GM19023 (cell line): ENCODE results near the gene FBRSL1.

Experiments
- ATAC-seq: cut with Tn5 transposase; IDR thresholded peaks from one replicate; pipeline ENCODE4 v1.9.1; 2021; ENCODE audit warnings: mild to moderate bottlenecking, moderate library complexity; ENCODE audit not compliant: unreplicated experiment

FBRSL1 gene

GRCh38 chr12:132508860-132509732 lies 19.1 kb downstream of the FBRSL1 start:
- no peak for ATAC-seq

- ATAC-seq, result no peak
Observed at GRCh38 chr12:132510111-132510724, 20.3 kb downstream of the FBRSL1 start.

GRCh38 chr12:132510746-132511477 lies 21.0 kb downstream of the FBRSL1 start:
- no peak for ATAC-seq

- no peak for ATAC-seq
Observed at GRCh38 chr12:132511516-132512196, 21.7 kb downstream of the FBRSL1 start.

- no peak for ATAC-seq
Observed at GRCh38 chr12:132512197-132513069, 22.5 kb downstream of the FBRSL1 start.

- ATAC-seq, result no peak
Observed at GRCh38 chr12:132513070-132513398, 23.1 kb downstream of the FBRSL1 start.

- no peak for ATAC-seq
Observed at GRCh38 chr12:132513458-132514135, 23.6 kb downstream of the FBRSL1 start.

GRCh38 chr12:132514216-132514820 lies 24.4 kb downstream of the FBRSL1 start:
- ATAC-seq, result no peak

GRCh38 chr12:132514838-132515237 lies 24.9 kb downstream of the FBRSL1 start:
- ATAC-seq, result no peak

GRCh38 chr12:132516095-132517012 lies 26.4 kb downstream of the FBRSL1 start:
- no peak for ATAC-seq

GRCh38 chr12:132517013-132517739 lies 27.2 kb downstream of the FBRSL1 start:
- ATAC-seq, result no peak

- no peak for ATAC-seq
Observed at GRCh38 chr12:132517740-132518100, 27.8 kb downstream of the FBRSL1 start.

- no peak for ATAC-seq
Observed at GRCh38 chr12:132518354-132518992, 28.5 kb downstream of the FBRSL1 start.

- no peak for ATAC-seq
Observed at GRCh38 chr12:132520421-132521199, 30.7 kb downstream of the FBRSL1 start.

- no peak for ATAC-seq
Observed at GRCh38 chr12:132521200-132521580, 31.2 kb downstream of the FBRSL1 start.

GRCh38 chr12:132521712-132522292 lies 31.9 kb downstream of the FBRSL1 start:
- no peak for ATAC-seq
